Renal pelvis (tissue), 12 donors: ENCODE measurements around the gene ETFRF1. TPM values are rescaled to one million over a fixed set of nuclear protein-coding genes. Genes with fewer than 3 reads are reported as not detected.

ENCODE experiments used
- DNase-seq: peaks from one replicate; pipeline ENCODE4 v3.0.0-alpha.2; 2013
- long read RNA-seq, 16 experiments: transcript quantifications; one replicate each; lab custom pipeline, GENCODE V29; 2026
- polyA plus RNA-seq, 3 donors: library from polyadenylated mRNA; unstranded; fragments of 120-200 nt; gene quantifications; one replicate each; pipeline ENCODE4 v1.2.1, GENCODE V29; 2013; ENCODE audit not compliant: insufficient read length in 3 of 3

Gene ETFRF1
- 10 to 100 TPM; 37.1 to 40.2 (median 39.0) TPM for polyA plus RNA-seq
- long read RNA-seq, donor 1, transcript ETFRF1-211 (3 exons, 1,259 nt): minor isoform, 5 of 46 reads
- long read RNA-seq, donor 1, transcript ETFRF1-201 (3 exons, 1,134 nt): major isoform, 26 of 46 reads
- long read RNA-seq, donor 1, partial matches to known transcripts: 14 of 46 reads
- long read RNA-seq, donor 1, other reads (novel, unspliced or antisense): 0 of 46 reads
- long read RNA-seq, donor 2, transcript ETFRF1-201 (3 exons, 1,134 nt): major isoform, 39 of 60 reads
- long read RNA-seq, donor 2, transcript ETFRF1-211 (3 exons, 1,259 nt): minor isoform, 6 of 60 reads
- long read RNA-seq, donor 2, partial matches to known transcripts: 0 of 60 reads
- long read RNA-seq, donor 2, other reads (novel, unspliced or antisense): 14 of 60 reads
- long read RNA-seq, donor 3, transcript ETFRF1-201 (3 exons, 1,134 nt): major isoform, 30 of 39 reads
- long read RNA-seq, donor 3, partial matches to known transcripts: 0 of 39 reads
- long read RNA-seq, donor 3, other reads (novel, unspliced or antisense): 7 of 39 reads
- long read RNA-seq, donor 4, transcript ETFRF1-201 (3 exons, 1,134 nt): major isoform, 27 of 37 reads
- long read RNA-seq, donor 4, partial matches to known transcripts: 0 of 37 reads
- long read RNA-seq, donor 4, other reads (novel, unspliced or antisense): 7 of 37 reads
- long read RNA-seq, donor 5, transcript ETFRF1-201 (3 exons, 1,134 nt): major isoform, 12 of 13 reads
- long read RNA-seq, donor 5, partial matches to known transcripts: 0 of 13 reads
- long read RNA-seq, donor 5, other reads (novel, unspliced or antisense): 0 of 13 reads
- long read RNA-seq, donor 6, transcript ETFRF1-201 (3 exons, 1,134 nt): major isoform, 20 of 24 reads
- long read RNA-seq, donor 6, partial matches to known transcripts: 0 of 24 reads
- long read RNA-seq, donor 6, other reads (novel, unspliced or antisense): 0 of 24 reads
- long read RNA-seq, donor 7, transcript ETFRF1-201 (3 exons, 1,134 nt): major isoform, 19 of 24 reads
- long read RNA-seq, donor 7, partial matches to known transcripts: 0 of 24 reads
- long read RNA-seq, donor 7, other reads (novel, unspliced or antisense): 0 of 24 reads
- long read RNA-seq, donor 8, transcript ETFRF1-201 (3 exons, 1,134 nt): major isoform, 9 of 14 reads
- long read RNA-seq, donor 8, partial matches to known transcripts: 5 of 14 reads
- long read RNA-seq, donor 8, other reads (novel, unspliced or antisense): 0 of 14 reads
- long read RNA-seq, donor 9, transcript ETFRF1-201 (3 exons, 1,134 nt): major isoform, 29 of 34 reads
- long read RNA-seq, donor 9, partial matches to known transcripts: 0 of 34 reads
- long read RNA-seq, donor 9, other reads (novel, unspliced or antisense): 0 of 34 reads
- long read RNA-seq, donor 10, transcript ETFRF1-201 (3 exons, 1,134 nt): major isoform, 22 of 59 reads
- long read RNA-seq, donor 10, transcript ETFRF1-211 (3 exons, 1,259 nt): minor isoform, 5 of 59 reads
- long read RNA-seq, donor 10, partial matches to known transcripts: 26 of 59 reads
- long read RNA-seq, donor 10, other reads (novel, unspliced or antisense): 5 of 59 reads
- long read RNA-seq, donor 11, transcript ETFRF1-201 (3 exons, 1,134 nt): major isoform, 16 of 32 reads
- long read RNA-seq, donor 11, partial matches to known transcripts: 15 of 32 reads
- long read RNA-seq, donor 11, other reads (novel, unspliced or antisense): 0 of 32 reads
- long read RNA-seq, donor 12, transcript ETFRF1-211 (3 exons, 1,259 nt): minor isoform, 5 of 43 reads
- long read RNA-seq, donor 12, transcript ETFRF1-201 (3 exons, 1,134 nt): major isoform, 35 of 43 reads
- long read RNA-seq, donor 12, partial matches to known transcripts: 0 of 43 reads
- long read RNA-seq, donor 12, other reads (novel, unspliced or antisense): 0 of 43 reads
- long read RNA-seq, donor 13, transcript ETFRF1-201 (3 exons, 1,134 nt): major isoform, 19 of 23 reads
- long read RNA-seq, donor 13, partial matches to known transcripts: 0 of 23 reads
- long read RNA-seq, donor 13, other reads (novel, unspliced or antisense): 0 of 23 reads
- long read RNA-seq, donor 14: 0 reads
- long read RNA-seq, donor 15, transcript ETFRF1-201 (3 exons, 1,134 nt): major isoform, 26 of 29 reads
- long read RNA-seq, donor 15, partial matches to known transcripts: 0 of 29 reads
- long read RNA-seq, donor 15, other reads (novel, unspliced or antisense): 0 of 29 reads
- long read RNA-seq, donor 16, transcript ETFRF1-211 (3 exons, 1,259 nt): minor isoform, 5 of 56 reads
- long read RNA-seq, donor 16, transcript ETFRF1-201 (3 exons, 1,134 nt): major isoform, 39 of 56 reads
- long read RNA-seq, donor 16, partial matches to known transcripts: 0 of 56 reads
- long read RNA-seq, donor 16, other reads (novel, unspliced or antisense): 11 of 56 reads

DNA sequence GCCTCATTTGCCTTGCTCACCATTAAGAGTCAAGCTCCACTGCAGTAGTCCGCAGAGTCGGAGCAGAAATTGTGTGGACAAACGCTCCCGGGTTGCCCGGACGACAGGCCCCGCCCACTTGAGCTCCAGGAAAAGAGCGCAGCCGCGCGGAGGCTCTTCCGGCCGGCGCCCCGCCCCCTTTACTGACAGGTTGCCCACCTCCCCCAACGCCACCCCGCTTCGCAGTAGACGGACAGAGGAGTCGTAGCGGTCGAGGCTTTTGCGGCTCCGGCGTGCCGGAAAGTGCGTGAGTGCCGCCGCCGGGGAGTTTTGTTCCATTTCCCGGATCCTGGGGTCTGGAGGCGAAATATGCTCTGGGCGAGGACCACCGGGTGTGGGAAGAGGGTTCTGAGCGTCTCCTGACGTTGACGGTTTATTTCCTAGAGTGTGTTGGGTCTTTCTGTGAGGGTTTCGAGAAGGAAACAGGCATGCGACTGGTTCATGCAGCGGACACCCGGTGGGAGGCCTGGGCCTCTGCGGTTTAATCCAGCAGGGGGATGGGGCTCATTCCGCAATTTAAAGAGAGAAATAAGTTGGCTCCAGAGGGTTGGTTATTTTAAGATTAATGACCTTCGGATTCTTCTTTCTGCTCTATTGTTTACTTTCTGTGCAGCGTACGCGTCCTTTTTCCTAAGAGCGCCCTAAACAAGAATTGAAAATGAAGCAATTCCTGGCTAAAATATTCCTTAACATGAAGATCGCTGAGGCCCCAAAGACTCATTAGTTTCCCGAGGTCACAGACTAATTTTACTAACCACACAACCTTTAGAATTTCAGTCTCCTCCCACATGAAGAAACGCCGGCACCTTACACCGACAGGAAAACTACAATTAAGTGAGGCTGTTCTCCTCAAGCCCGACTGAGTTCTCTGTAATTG lies at the start of gene ETFRF1, which contains the start of gene DNAI7:
Gene ETFRF1, plus strand, starts transcription at position 182 of the 916 bp plus-strand sequence. CDS start 8,720 bp downstream, outside the sequence.
Gene DNAI7, minus strand, starts transcription at position 105 of the 916 bp plus-strand sequence. Its CDS starts 82 bp downstream, at position 23.
- peak; percentile 98 for DNase-seq

DNA sequence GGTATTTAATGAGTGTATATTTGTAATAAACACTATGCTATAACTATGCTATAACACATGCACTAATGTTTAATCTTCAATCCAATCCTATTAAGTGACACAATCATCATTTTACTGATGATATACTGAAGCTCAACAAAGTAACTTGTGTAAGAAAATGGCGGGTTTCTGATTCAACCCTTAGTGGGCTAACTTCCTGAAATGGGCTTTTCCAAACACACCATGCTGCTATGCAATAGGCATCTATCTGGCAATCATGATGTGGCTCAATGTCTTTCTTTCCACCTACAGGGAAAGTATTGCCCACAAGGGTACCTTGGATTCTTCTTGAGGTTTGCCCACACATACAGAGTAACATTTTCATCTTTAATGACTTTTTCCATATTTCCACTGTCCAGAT lies 48.4 kb upstream of the ETFRF1 start:
- DNase-seq: no peak

DNA sequence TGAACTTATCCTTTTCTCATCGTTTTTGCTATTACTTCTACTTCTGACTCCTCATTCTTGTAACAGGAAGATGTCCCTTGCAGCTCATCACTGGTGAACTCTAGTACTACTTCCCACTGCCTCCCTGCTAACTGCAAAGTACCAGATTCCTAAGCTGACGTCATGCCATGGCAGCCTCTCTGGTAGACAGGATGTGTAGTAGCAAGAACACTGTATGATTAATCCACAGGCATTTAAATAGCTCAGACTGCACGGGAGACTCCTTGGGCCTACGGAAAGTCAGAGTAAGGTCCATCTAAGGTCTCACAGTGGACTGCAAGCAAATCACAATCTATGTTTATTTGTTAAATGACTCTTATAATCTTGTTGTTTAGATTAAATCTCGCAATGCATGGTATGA lies 43.6 kb upstream of the ETFRF1 start:
- DNase-seq: peak; percentile 51

GRCh38 chr12:25152055-25152454 lies 43.0 kb upstream of the ETFRF1 start:
- no peak for DNase-seq

DNA sequence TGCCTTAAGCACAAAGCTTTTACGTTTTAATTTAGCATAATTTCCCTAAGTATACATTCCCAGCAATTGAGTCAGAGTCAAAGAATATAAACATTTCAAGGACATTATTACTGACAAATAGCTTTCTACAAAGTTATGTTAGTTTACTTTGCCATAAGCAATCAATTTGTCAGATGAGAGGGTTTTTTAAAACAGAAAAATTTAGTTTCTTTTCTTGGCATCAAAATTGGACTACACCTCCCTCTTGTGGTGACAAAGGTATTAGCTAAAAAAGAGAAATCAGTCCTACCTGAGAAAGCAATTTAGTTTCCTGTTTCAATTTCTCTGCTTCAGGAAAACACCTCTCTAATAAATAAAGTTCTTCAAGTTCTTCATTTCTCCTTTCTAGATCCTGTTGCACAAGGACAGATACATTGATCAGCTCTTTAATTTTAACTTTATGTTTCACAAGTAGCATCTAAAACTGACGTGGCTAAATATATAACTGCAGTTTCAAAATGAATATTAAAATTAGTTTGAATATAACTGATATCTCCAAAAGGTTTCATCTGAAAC lies 39.9 kb upstream of the ETFRF1 start:
- peak; percentile 38 for DNase-seq

- DNase-seq: no peak
Measured at GRCh38 chr12:25156061-25156460, 39.0 kb upstream of the ETFRF1 start.

- DNase-seq: no peak
Measured at GRCh38 chr12:25162866-25163265, 32.2 kb upstream of the ETFRF1 start.

- no peak for DNase-seq
Measured at GRCh38 chr12:25182765-25183164, 12.3 kb upstream of the ETFRF1 start.

DNA sequence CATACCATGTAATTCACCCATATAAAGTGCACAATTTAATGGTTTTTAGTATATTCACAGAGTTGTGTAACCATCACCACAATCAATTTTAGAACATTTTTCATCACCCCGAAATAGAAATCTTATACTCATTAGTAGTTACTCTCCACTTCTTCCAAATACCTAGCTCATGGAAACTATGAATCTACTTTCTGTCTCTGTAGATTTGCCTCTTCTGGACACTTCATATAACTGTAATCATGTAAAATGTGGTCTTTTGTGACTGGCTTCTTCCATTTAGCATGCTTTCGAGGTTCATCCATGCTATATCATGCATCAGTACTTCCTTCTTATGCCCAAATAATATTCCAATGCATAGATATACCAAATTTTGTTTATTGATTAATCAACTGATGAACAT lies 10.9 kb upstream of the ETFRF1 start:
- DNase-seq: no peak

GRCh38 chr12:25186038-25186787 lies 8.8 kb upstream of the ETFRF1 start:
- no peak for DNase-seq

- DNase-seq: no peak
Measured at GRCh38 chr12:25186788-25187402, 8.1 kb upstream of the ETFRF1 start.

GRCh38 chr12:25187781-25188180 lies 7.3 kb upstream of the ETFRF1 start:
- DNase-seq: no peak

DNA sequence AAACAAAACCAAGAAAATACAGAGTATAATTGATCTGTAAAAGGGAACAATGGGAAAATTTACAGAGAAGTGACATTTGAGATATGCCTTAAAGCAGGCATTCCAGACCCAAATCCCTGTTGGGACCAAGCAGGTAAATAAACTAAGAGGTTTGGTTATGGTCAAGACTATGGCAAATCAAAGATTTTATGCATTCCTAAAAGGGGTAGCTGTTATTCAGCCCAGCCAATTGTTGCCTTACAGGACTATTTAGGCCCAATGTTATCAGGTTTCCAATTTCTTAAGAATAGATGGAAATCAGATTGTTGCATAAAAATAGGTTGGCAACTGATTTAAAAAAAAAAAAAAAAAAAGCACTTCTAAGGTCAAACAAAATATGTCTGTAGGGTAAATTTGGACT lies 5.4 kb upstream of the ETFRF1 start:
- DNase-seq: no peak

DNA sequence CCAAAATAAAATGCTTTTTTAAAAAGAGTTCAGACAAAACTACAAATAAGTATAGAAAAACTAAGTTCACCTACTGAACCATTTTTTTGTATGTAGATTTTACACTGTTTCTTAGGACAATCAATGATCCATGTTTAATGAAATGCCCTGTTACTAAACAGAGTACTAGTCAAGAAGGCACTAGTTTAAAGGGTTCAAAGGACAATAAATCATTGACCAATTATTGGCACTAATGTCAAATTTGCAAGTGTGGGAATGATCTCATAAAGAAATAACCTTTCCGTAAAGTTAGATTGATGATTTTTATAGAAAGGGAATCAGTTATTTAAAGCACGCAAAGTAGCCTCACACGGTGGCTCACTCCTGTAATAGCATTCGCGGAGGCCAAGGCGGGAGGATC lies 4.2 kb upstream of the ETFRF1 start:
- no peak for DNase-seq

GRCh38 chr12:25194214-25194613 lies 823 bp upstream of the ETFRF1 start:
- peak; percentile 31 for DNase-seq

GRCh38 chr12:25194722-25195055 lies 348 bp upstream of the ETFRF1 start:
- no peak for DNase-seq

DNA sequence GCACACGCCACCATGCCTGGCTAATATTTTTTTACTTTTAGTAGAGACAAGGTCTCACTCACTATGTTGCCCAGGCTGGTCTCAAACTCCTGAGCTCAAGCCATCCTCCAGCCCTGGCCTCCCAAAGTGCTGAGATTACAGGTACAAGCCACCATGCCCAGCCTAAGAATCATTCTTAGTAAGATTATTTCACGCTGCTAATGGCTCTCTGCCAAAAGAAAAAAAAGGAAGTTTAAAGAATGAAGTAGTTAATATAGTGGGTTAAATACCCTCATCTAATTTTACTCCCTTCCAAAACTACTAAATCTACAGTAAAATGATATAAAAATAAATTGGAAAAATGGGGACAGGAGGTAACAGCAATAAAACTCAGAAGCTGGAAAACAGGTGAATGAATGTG lies 2.6 kb downstream of the ETFRF1 start:
- no peak for DNase-seq
